HepG2 (cell line): ENCODE results near the gene ARID5B.

Source experiments
- EP300 ChIP-seq, 3 experiments: sonication (generic) in 1 of 3; formaldehyde crosslinking in 1 of 3; IDR thresholded peaks; 2 replicates each; pipeline versions ENCODE4 v1.5.1 to v1.6.1; 2011 to 2020; ENCODE audit warnings: low read depth in 2 of 3, low read length in 2 of 3, borderline replicate concordance in 1 of 3, improper control_type of control experiment in 1 of 3, mild to moderate bottlenecking in 1 of 3, missing genetic modification reagents in 1 of 3, moderate library complexity in 1 of 3
- ZNF776 ChIP-seq: sonication (generic); formaldehyde crosslinking; IDR thresholded peaks from 2 replicates; pipeline ENCODE4 v1.4.0; 2020; ENCODE audit warnings: mild to moderate bottlenecking, missing genetic modification reagents

DNA sequence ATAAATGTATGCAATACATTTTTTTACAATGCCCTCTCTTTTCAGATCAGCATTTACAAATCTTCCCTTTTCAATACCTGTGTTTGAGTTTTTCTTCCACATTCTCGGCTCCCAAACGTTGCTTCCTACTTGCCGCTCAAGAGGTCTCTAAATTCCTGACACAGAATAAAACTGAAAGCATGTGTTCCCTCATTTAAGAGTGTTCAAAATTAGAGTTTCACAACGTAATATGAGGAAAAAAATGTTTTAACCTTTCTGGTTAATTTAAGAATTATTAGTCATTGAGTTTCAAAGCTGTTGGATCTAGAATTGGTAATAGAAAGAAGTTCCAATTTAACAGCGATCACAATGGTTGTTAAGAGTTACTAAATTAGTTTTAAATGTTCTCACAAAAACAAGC, 100.4 kb downstream of the ARID5B start:
- TF ChIP-seq EP300 (IDR thresholded peaks at IDR 0.05; ENCODE audit: low read depth in 2 of 2, low read length in 2 of 2) (no peak), EP300 (CRISPR knock-in tag; IDR thresholded peaks at IDR 0.05; ENCODE audit: borderline replicate concordance) (no peak), ZNF776 (CRISPR knock-in tag) (no peak)
